ENCODE results near the gene ABCA2.

The ABCA2 gene

DNA sequence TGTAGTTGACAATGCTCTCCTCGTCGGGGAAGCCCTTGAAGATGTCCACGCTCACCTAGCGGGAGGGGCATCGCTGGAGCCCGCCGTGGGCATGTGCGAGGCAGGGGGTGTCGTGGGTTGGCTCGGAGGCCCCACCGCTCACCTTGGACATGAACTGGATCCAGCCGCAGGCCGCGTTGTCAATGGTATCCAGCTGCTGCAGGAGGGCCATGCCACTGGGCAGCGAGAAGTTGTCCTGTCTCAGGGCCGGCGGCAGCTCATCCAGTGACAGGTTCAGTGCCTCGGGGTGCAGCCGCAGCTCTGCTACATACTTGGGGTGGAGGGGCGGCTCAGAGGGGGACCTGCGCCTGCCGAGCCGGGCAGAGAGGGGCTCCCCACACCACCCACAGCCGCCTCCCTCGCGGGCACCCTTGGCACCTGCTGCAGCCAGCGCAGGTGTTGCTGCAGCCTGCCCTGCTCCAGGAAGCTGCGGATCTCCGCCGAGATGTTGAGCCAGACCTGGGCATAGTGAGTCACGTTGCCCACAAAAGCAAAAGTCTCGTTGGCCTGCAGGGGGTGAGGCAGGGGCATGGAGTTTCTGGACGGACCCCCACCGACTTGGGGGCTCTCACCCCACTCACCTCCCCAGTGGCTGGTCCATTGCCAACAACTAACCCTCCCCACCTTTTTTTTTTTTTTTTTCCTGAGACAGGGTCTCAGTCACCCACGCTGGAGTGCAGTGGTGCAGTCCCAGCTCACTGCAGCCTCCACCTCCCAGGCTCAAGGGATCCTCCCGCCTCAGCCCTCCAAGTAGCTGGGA is 9.1 kb downstream of the ABCA2 start:
- H2AFZ ChIP-seq (ENCODE audit: low read depth, low read length, severe bottlenecking): no peak overlapping the region
- no peaks in the 10 kb centered on the region for H3K9me2 ChIP-seq (replicated peaks; ENCODE audit: insufficient read depth, low read length)
- H3F3A ChIP-seq (ENCODE audit: insufficient read depth): no peaks in the 10 kb centered on the region
- no peaks in the 10 kb centered on the region for H3K9me3 ChIP-seq (ENCODE audit: insufficient read depth, low read length)
- no peak for TF ChIP-seq EZH2phosphoT487 (conservative IDR thresholded peaks at IDR 0.05; ENCODE audit: low read length)
- TF ChIP-seq, protein P1, sequence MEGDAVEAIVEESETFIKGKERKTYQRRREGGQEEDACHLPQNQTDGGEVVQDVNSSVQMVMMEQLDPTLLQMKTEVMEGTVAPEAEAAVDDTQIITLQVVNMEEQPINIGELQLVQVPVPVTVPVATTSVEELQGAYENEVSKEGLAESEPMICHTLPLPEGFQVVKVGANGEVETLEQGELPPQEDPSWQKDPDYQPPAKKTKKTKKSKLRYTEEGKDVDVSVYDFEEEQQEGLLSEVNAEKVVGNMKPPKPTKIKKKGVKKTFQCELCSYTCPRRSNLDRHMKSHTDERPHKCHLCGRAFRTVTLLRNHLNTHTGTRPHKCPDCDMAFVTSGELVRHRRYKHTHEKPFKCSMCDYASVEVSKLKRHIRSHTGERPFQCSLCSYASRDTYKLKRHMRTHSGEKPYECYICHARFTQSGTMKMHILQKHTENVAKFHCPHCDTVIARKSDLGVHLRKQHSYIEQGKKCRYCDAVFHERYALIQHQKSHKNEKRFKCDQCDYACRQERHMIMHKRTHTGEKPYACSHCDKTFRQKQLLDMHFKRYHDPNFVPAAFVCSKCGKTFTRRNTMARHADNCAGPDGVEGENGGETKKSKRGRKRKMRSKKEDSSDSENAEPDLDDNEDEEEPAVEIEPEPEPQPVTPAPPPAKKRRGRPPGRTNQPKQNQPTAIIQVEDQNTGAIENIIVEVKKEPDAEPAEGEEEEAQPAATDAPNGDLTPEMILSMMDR (IDR thresholded peaks at IDR 0.05; ENCODE audit: insufficient read depth, low read length, poor library complexity, severe bottlenecking): no peak
- H3K27ac ChIP-seq (ENCODE audit: low read depth, low read length): no peak overlapping the region
- H3K4me2 ChIP-seq (ENCODE audit: low read depth, low read length, poor library complexity, severe bottlenecking): no peak overlapping the region
- H4K20me1 ChIP-seq (ENCODE audit: low read depth, low read length): no peaks in the 10 kb centered on the region
- H3K79me2 ChIP-seq (ENCODE audit: insufficient read depth, low read length): no peaks in the 10 kb centered on the region
- no peak overlapping the region for H3K9ac ChIP-seq (ENCODE audit: low read length)
- H3K36me3 ChIP-seq (ENCODE audit: low read length): no peaks in the 10 kb centered on the region
- H3K4me3 ChIP-seq (ENCODE audit: insufficient read depth, low read length, poor library complexity, severe bottlenecking): no peak overlapping the region
- no peaks in the 10 kb centered on the region for H3K27me3 ChIP-seq (ENCODE audit: low read length)

DNA sequence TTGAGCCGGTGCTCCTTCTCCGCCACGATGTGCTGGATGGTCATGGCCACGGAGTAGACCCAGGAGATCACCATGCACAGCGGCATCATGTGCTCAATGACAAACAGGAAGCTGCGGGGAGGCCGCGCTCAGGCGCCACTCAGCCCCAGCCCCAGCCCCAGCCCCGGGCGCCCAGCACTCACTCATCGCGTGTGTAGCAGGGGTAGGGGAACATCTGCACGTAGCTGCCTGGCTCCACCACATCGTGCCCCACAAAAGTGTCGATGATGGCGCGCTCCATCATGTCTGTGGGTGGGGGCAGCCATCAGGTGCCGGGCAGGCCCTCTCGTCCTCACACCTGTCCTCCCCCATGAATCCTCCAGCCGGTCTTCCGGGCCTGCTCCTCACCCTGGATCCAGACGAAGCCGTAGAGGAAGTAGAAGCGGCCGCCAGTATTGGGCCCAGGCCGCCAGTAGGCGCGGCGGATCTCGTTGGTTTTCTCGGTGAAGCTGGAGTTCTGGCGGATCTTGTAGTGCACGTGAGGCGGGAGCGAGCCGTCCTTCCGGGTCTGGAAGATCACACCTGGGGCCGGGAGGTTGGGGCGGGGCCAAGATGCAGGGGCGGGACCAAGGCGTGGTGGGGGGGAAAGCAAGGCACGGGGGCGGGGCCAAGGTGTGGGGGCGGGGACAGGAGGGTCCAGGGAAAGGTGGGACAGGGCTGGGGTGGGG is 10.1 kb downstream of the ABCA2 start:
- Histone ChIP-seq H3K36me3 (ENCODE audit: low read length) (no peaks in the 10 kb centered on the region), H4K20me1 (ENCODE audit: low read depth, low read length) (no peaks in the 10 kb centered on the region), H3K9me2 (replicated peaks; ENCODE audit: insufficient read depth, low read length) (no peaks in the 10 kb centered on the region), H3K79me2 (ENCODE audit: insufficient read depth, low read length) (no peaks in the 10 kb centered on the region), H3K4me2 (ENCODE audit: low read depth, low read length, poor library complexity, severe bottlenecking) (no peak overlapping the region), H3K27me3 (ENCODE audit: low read length) (no peaks in the 10 kb centered on the region), H3K9ac (ENCODE audit: low read length) (no peak overlapping the region), H3K9me3 (ENCODE audit: insufficient read depth, low read length) (no peaks in the 10 kb centered on the region), H2AFZ (ENCODE audit: low read depth, low read length, severe bottlenecking) (no peak overlapping the region), H3K27ac (ENCODE audit: low read depth, low read length) (no peak overlapping the region), H3K4me3 (ENCODE audit: insufficient read depth, low read length, poor library complexity, severe bottlenecking) (no peak overlapping the region), H3F3A (ENCODE audit: insufficient read depth) (no peaks in the 10 kb centered on the region)
- TF ChIP-seq EZH2phosphoT487 (conservative IDR thresholded peaks at IDR 0.05; ENCODE audit: low read length): no peak
- TF ChIP-seq, protein P1 (IDR thresholded peaks at IDR 0.05; ENCODE audit: insufficient read depth, low read length, poor library complexity, severe bottlenecking): no peak

DNA sequence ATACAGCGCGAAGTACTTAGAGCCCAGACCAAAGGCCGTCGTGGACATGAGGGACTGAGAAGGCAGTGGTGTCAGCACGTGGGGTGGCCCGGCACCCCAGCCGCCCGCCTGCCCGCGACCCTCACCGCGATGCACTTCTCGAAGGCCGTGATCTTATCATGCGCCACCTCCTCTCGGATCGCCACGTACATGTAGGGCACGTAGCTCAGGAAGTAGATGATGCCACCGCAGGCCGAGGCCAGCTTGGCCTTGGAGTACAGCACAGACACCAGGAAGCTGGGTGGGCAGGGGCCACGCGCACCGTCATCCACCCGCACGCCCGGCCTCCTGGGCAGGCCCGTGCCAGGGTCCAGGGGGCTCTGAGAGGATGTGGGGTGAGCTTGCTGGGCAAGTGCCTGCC is 11.0 kb downstream of the ABCA2 start:
- H3K4me3 ChIP-seq (ENCODE audit: insufficient read depth, low read length, poor library complexity, severe bottlenecking): no peak overlapping the region
- no peaks in the 10 kb centered on the region for H3K79me2 ChIP-seq (ENCODE audit: insufficient read depth, low read length)
- no peaks in the 10 kb centered on the region for H4K20me1 ChIP-seq (ENCODE audit: low read depth, low read length)
- H3K27me3 ChIP-seq (ENCODE audit: low read length): no peaks in the 10 kb centered on the region
- H3F3A ChIP-seq (ENCODE audit: insufficient read depth): no peaks in the 10 kb centered on the region
- H3K4me2 ChIP-seq (ENCODE audit: low read depth, low read length, poor library complexity, severe bottlenecking): no peak overlapping the region
- H3K9me3 ChIP-seq (ENCODE audit: insufficient read depth, low read length): no peaks in the 10 kb centered on the region
- no peak for TF ChIP-seq EZH2phosphoT487 (conservative IDR thresholded peaks at IDR 0.05; ENCODE audit: low read length)
- TF ChIP-seq, protein P1 (IDR thresholded peaks at IDR 0.05; ENCODE audit: insufficient read depth, low read length, poor library complexity, severe bottlenecking): no peak
- no peaks in the 10 kb centered on the region for H3K9me2 ChIP-seq (replicated peaks; ENCODE audit: insufficient read depth, low read length)
- no peaks in the 10 kb centered on the region for H3K36me3 ChIP-seq (ENCODE audit: low read length)
- H3K27ac ChIP-seq (ENCODE audit: low read depth, low read length): no peak overlapping the region
- no peak overlapping the region for H3K9ac ChIP-seq (ENCODE audit: low read length)
- no peak overlapping the region for H2AFZ ChIP-seq (ENCODE audit: low read depth, low read length, severe bottlenecking)
